HepG2 (cell line): Measurements from ENCODE around the gene DSCAML1.

ENCODE experiments used
- CENPBD1 ChIP-seq: sonication (generic); formaldehyde crosslinking; IDR thresholded peaks from 2 replicates; pipeline ENCODE4 v1.8.0; 2022; ENCODE audit warnings: missing genetic modification reagents, low read depth, mild to moderate bottlenecking, borderline replicate concordance
- ZNF687 ChIP-seq: sonication (generic); formaldehyde crosslinking; IDR thresholded peaks from 2 replicates; pipeline ENCODE4 v1.5.1; 2020; ENCODE audit warnings: mild to moderate bottlenecking, missing genetic modification reagents, moderate library complexity

DNA sequence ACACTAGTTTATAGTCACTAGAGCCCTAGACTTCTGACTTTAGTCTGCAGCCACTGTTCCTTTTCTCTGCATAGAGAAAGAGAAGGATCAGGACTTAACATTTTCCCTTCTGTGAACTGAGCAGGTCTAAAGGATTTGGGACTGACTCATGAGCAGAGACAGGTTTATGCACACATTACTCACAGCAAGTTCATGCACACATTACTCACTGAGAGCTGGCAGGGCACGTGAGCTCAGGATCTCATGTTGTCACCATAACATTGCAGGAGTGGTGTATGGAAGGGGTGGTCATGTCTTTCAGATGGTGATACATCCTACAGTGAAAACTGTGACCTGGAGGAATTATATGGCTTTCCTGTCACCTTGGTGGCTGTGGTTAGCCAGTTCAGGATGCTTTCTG is 413.0 kb downstream of the DSCAML1 start:
- no peak for TF ChIP-seq ZNF687 (CRISPR knock-in tag)
- no peak for TF ChIP-seq CENPBD1 (CRISPR knock-in tag)
